ENCODE results near the gene PDXK. TPM values are rescaled to one million over a fixed set of nuclear protein-coding genes. Genes with fewer than 3 reads are reported as not detected.

Gene PDXK
- total and polyA plus RNA-seq, 2 of the 13 experiments (the other 11 are each of a cell fraction or from before 2014, with no cell fraction given): 114 to 184 TPM

GRCh38 chr21:43794311-43794710 is 75.4 kb downstream of the PDXK start:
- intact Hi-C loops (cut with micrococcal nuclease; ENCODE audit: unreplicated experiment) (no loop called here), in situ Hi-C loops (cut with HindIII; ENCODE audit: extremely low pct_ligation_motif_present, low pct_unique_long_range_greater_than_20kb) (no loop called here)
- Histone ChIP-seq H3K4me1 (ENCODE audit: insufficient read depth, low read length) (peaks cover 12% of the 10 kb centered on the region), H3K4me3 (replicated peaks in 1 of 3; ENCODE audit: insufficient read depth in 1 of 3, low read depth in 2 of 3, low read length in 3 of 3) (no peak overlapping the region), H2AFZ (ENCODE audit: low read length) (no peak overlapping the region), H3K27ac (ENCODE audit: extremely low read length, insufficient read depth, low read length) (no peak overlapping the region), H3K4me2 (ENCODE audit: low read depth, low read length) (no peak overlapping the region), H3K79me2 (ENCODE audit: insufficient read depth, low read length) (peaks cover 45% of the 10 kb centered on the region), H3K36me3 (replicated peaks in 1 of 2; ENCODE audit: control insufficient read depth in 1 of 2, insufficient read depth in 2 of 2, low read length in 2 of 2) (peaks cover 48 to 79% of the 10 kb centered on the region in 2 experiments), H4K20me1 (ENCODE audit: insufficient read depth, low read length) (peaks cover 7% of the 10 kb centered on the region; the same call in 1 of the 2 replicates), H3K27me3 (ENCODE audit: control insufficient read depth in 1 of 2, insufficient read depth in 2 of 2, low read length in 2 of 2) (no peaks in the 10 kb centered on the region; a peak in 1 of 5 replicates), H3K9me3 (ENCODE audit: low read length) (no peaks in the 10 kb centered on the region), H3K9ac (ENCODE audit: insufficient read depth, low read depth, low read length) (no peak overlapping the region)
- TF ChIP-seq ARNTL (CRISPR knock-in tag; IDR thresholded peaks at IDR 0.05) (no peak), SRF (IDR thresholded peaks at IDR 0.05; ENCODE audit: low read depth, low read length) (no peak), RBFOX2 (IDR thresholded peaks at IDR 0.05; ENCODE audit: low read depth, low read length) (0 out of 2 replicates have a peak, but pooled peaks have one; percentile 10)
- TF ChIP-seq, protein P1, sequence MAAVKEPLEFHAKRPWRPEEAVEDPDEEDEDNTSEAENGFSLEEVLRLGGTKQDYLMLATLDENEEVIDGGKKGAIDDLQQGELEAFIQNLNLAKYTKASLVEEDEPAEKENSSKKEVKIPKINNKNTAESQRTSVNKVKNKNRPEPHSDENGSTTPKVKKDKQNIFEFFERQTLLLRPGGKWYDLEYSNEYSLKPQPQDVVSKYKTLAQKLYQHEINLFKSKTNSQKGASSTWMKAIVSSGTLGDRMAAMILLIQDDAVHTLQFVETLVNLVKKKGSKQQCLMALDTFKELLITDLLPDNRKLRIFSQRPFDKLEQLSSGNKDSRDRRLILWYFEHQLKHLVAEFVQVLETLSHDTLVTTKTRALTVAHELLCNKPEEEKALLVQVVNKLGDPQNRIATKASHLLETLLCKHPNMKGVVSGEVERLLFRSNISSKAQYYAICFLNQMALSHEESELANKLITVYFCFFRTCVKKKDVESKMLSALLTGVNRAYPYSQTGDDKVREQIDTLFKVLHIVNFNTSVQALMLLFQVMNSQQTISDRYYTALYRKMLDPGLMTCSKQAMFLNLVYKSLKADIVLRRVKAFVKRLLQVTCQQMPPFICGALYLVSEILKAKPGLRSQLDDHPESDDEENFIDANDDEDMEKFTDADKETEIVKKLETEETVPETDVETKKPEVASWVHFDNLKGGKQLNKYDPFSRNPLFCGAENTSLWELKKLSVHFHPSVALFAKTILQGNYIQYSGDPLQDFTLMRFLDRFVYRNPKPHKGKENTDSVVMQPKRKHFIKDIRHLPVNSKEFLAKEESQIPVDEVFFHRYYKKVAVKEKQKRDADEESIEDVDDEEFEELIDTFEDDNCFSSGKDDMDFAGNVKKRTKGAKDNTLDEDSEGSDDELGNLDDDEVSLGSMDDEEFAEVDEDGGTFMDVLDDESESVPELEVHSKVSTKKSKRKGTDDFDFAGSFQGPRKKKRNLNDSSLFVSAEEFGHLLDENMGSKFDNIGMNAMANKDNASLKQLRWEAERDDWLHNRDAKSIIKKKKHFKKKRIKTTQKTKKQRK (IDR thresholded peaks at IDR 0.05; ENCODE audit: low read length): no peak
- FAIRE-seq (no peak), ATAC-seq (no peak), DNase-seq (ENCODE audit: low spot score) (no peak)
- no TSS peak for BruUV-seq (replicated peaks)
- ChIA-PET CTCF (ENCODE audit: low intra/inter-chr PET ratio, low total read pairs) (no interaction called here), POLR2A (no interaction called here)
- WGBS (ENCODE audit: low lambda C conversion rate): 100% methylated on average over 2 of the region's 12 CpGs

DNA sequence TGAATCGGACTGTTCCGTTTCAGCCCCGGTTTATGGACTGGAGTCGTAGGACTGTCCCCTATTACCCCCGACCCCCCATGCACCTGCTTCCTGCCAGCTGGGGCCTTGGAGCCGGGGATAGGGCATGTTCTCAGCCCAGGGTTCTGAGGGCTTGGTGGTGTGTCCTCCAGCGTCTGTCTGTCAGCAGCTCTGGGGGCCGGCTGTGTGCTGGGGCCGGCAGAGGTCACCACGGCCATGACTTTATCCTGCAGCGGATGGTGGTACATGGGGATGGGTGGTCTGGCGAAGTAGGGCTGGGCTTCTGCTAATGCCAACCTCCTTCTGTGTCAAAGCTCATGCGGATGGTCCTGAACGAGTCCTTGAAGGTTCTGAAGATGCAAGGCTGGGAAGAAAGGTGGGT is 75.9 kb downstream of the PDXK start:
- Histone ChIP-seq H3K79me2 (ENCODE audit: insufficient read depth, low read length) (peaks cover 41% of the 10 kb centered on the region), H2AFZ (ENCODE audit: low read length) (no peak overlapping the region), H3K4me2 (ENCODE audit: low read depth, low read length) (no peak overlapping the region), H3K9ac (ENCODE audit: insufficient read depth, low read depth, low read length) (no peak overlapping the region), H3K27ac (ENCODE audit: extremely low read length, insufficient read depth, low read length) (no peak overlapping the region), H3K9me3 (ENCODE audit: low read length) (no peaks in the 10 kb centered on the region), H4K20me1 (ENCODE audit: insufficient read depth, low read length) (peaks cover 7% of the 10 kb centered on the region; the same call in 1 of the 2 replicates), H3K4me3 (replicated peaks in 1 of 3; ENCODE audit: insufficient read depth in 1 of 3, low read depth in 2 of 3, low read length in 3 of 3) (no peak overlapping the region), H3K4me1 (ENCODE audit: insufficient read depth, low read length) (peaks cover 12% of the 10 kb centered on the region), H3K27me3 (ENCODE audit: control insufficient read depth in 1 of 2, insufficient read depth in 2 of 2, low read length in 2 of 2) (no peaks in the 10 kb centered on the region; a peak in 1 of 5 replicates), H3K36me3 (replicated peaks in 1 of 2; ENCODE audit: control insufficient read depth in 1 of 2, insufficient read depth in 2 of 2, low read length in 2 of 2) (peaks cover 50 to 83% of the 10 kb centered on the region in 2 experiments)
- FAIRE-seq: no peak
- in situ Hi-C loops (cut with HindIII; ENCODE audit: extremely low pct_ligation_motif_present, low pct_unique_long_range_greater_than_20kb): no loop called here
- BruUV-seq (replicated peaks): no TSS peak
- WGBS (ENCODE audit: low lambda C conversion rate): 95% methylated on average over 12 of the region's 14 CpGs
- CTCF ChIA-PET (ENCODE audit: low intra/inter-chr PET ratio, low total read pairs): no interaction called here
- intact Hi-C loops (cut with micrococcal nuclease; ENCODE audit: unreplicated experiment): no loop called here
- POLR2A ChIA-PET: no interaction called here
- no peak for ATAC-seq
- DNase-seq (ENCODE audit: low spot score): no peak
- TF ChIP-seq XBP1 (CRISPR knock-in tag; IDR thresholded peaks at IDR 0.05) (no peak), ELF4 (CRISPR knock-in tag; IDR thresholded peaks at IDR 0.05; ENCODE audit: borderline replicate concordance) (no peak), SETDB1 (CRISPR knock-in tag; IDR thresholded peaks at IDR 0.05; ENCODE audit: borderline replicate concordance) (no peak), PHB2 (IDR thresholded peaks at IDR 0.05; ENCODE audit: partially characterized antibody) (no peak), DNMT3B (CRISPR knock-in tag; conservative IDR thresholded peaks at IDR 0.05) (no peak), SRSF9 (IDR thresholded peaks at IDR 0.05; ENCODE audit: borderline replicate concordance, insufficient read depth, low read depth, low read length, poor library complexity, severe bottlenecking) (no peak), GLMP (CRISPR knock-in tag; IDR thresholded peaks at IDR 0.05; ENCODE audit: borderline replicate concordance) (no peak)
- TF ChIP-seq, protein P2, sequence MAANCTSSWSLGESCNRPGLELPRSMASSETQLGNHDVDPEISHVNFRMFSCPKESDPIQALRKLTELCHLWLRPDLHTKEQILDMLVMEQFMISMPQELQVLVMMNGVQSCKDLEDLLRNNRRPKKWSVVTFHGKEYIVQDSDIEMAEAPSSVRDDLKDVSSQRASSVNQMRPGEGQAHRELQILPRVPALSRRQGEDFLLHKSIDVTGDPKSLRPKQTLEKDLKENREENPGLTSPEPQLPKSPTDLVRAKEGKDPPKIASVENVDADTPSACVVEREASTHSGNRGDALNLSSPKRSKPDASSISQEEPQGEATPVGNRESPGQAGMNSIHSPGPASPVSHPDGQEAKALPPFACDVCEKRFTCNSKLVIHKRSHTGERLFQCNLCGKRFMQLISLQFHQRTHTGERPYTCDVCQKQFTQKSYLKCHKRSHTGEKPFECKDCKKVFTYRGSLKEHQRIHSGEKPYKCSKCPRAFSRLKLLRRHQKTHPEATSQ (CRISPR knock-in tag; IDR thresholded peaks at IDR 0.05; ENCODE audit: borderline replicate concordance): no peak

Data from HepG2 (cell line).